Calu3 (cell line): Measurements from ENCODE around the gene NPAS3. TPM values are rescaled to one million over a fixed set of nuclear protein-coding genes. Genes with fewer than 3 reads are reported as not detected.

ENCODE experiments used
- BruUV-seq: library from RNA; stranded (reverse); fragments of 400-500 nt; replicated peaks from 2 replicates; lab custom pipeline; 2021; lab: Mats Ljungman, UMichigan
- CTCF ChIA-PET: fragments of 300-600 bp; sonication (Branson Sonifier 250); formaldehyde crosslinking; loops from one replicate; lab custom pipeline; 2022; ENCODE audit warnings: antibody characterized with exemption; lab: Charles Lee
- DNase-seq: peaks from one replicate; pipeline ENCODE4 v3.0.0; 2022
- H3K27ac Mint-ChIP-seq: one replicate; pipeline ENCODE4 v1.8.0; 2022; ENCODE audit warnings: mixed read lengths; ENCODE audit not compliant: unreplicated experiment
- H3K27me3 Mint-ChIP-seq: one replicate; pipeline ENCODE4 v1.8.0; 2022; ENCODE audit warnings: mixed read lengths; ENCODE audit not compliant: unreplicated experiment
- H3K36me3 Mint-ChIP-seq: one replicate; pipeline ENCODE4 v1.8.0; 2022; ENCODE audit warnings: mild to moderate bottlenecking, moderate library complexity, mixed read lengths; ENCODE audit not compliant: insufficient read depth, unreplicated experiment
- H3K4me1 Mint-ChIP-seq: one replicate; pipeline ENCODE4 v1.8.0; 2022; ENCODE audit warnings: mild to moderate bottlenecking, low read depth, mixed read lengths; ENCODE audit not compliant: unreplicated experiment
- H3K4me3 Mint-ChIP-seq: one replicate; pipeline ENCODE4 v1.8.0; 2022; ENCODE audit warnings: mild to moderate bottlenecking, low read depth, moderate library complexity, mixed read lengths; ENCODE audit not compliant: unreplicated experiment
- H3K9me3 Mint-ChIP-seq: one replicate; pipeline ENCODE4 v1.8.0; 2022; ENCODE audit warnings: low read depth, mixed read lengths; ENCODE audit not compliant: unreplicated experiment
- CTCF ChIP-seq: fragments of 200-600 bp; IDR thresholded peaks from one replicate; pipeline ENCODE4 v1.8.0; 2022; ENCODE audit warnings: antibody characterized with exemption; ENCODE audit not compliant: unreplicated experiment
- intact Hi-C: fragments of 100-400 bp; cut with micrococcal nuclease; formaldehyde crosslinking; loops from one replicate; pipeline ENCODE4 v1.10.0; 2022; ENCODE audit not compliant: unreplicated experiment
- total RNA-seq: library from RNA; stranded (reverse); gene quantifications from 2 replicates; pipeline ENCODE4 v1.2.3, GENCODE V29; 2022

NPAS3 gene
- total RNA-seq, 1 experiment from 2014 or later: not detected

GRCh38 chr14:33782923-33783322, 844.2 kb downstream of the NPAS3 start:
- TF ChIP-seq CTCF: no peak
- peaks cover 67% of the 10 kb centered on the region for H3K27me3 Mint-ChIP-seq
- H3K4me3 Mint-ChIP-seq: no peak overlapping the region
- no peaks in the 10 kb centered on the region for H3K4me1 Mint-ChIP-seq
- no peak overlapping the region for H3K27ac Mint-ChIP-seq
- DNase-seq: no peak
- BruUV-seq: no TSS peak
- H3K36me3 Mint-ChIP-seq: no peaks in the 10 kb centered on the region
- H3K9me3 Mint-ChIP-seq: no peaks in the 10 kb centered on the region
- CTCF ChIA-PET: interaction anchor here (0.7 kb wide), 1 partner anchor 443 kb away, joined by 3 read pairs; no protein-coding TSS in a partner anchor
- intact Hi-C loops: no loop called here

GRCh38 chr14:33786091-33786825, 847.6 kb downstream of the NPAS3 start:
- intact Hi-C loops: no loop called here
- Mint-ChIP-seq H3K4me3 (no peak overlapping the region), H3K27ac (no peak overlapping the region), H3K36me3 (no peaks in the 10 kb centered on the region), H3K9me3 (no peaks in the 10 kb centered on the region), H3K27me3 (peaks cover 63% of the 10 kb centered on the region), H3K4me1 (no peaks in the 10 kb centered on the region)
- no TSS peak for BruUV-seq
- CTCF ChIA-PET: no interaction called here
- DNase-seq: no peak
- TF ChIP-seq CTCF: no peak

GRCh38 chr14:33788161-33788560, 849.5 kb downstream of the NPAS3 start:
- peaks cover 63% of the 10 kb centered on the region for H3K27me3 Mint-ChIP-seq
- CTCF ChIA-PET: no interaction called here

GRCh38 chr14:33790996-33791395, 852.3 kb downstream of the NPAS3 start:
- CTCF ChIA-PET: no interaction called here
- Mint-ChIP-seq H3K4me1 (no peaks in the 10 kb centered on the region), H3K27ac (no peak overlapping the region), H3K36me3 (no peaks in the 10 kb centered on the region), H3K9me3 (no peaks in the 10 kb centered on the region), H3K4me3 (no peak overlapping the region), H3K27me3 (peaks cover 62% of the 10 kb centered on the region)
- BruUV-seq: no TSS peak
- no peak for DNase-seq
- no peak for TF ChIP-seq CTCF
- intact Hi-C loops: no loop called here

More at GRCh38 chr14:33788161-33788560, 849.5 kb downstream of the NPAS3 start:
- DNase-seq: no peak
- H3K27ac Mint-ChIP-seq: no peak overlapping the region
- no peaks in the 10 kb centered on the region for H3K4me1 Mint-ChIP-seq
- H3K9me3 Mint-ChIP-seq: no peaks in the 10 kb centered on the region
- no TSS peak for BruUV-seq
- no peak overlapping the region for H3K4me3 Mint-ChIP-seq
- no peak for TF ChIP-seq CTCF
- intact Hi-C loops: no loop called here
- no peaks in the 10 kb centered on the region for H3K36me3 Mint-ChIP-seq
